ENCODE data around the gene ANGPTL8. TPM values are rescaled to one million over a fixed set of nuclear protein-coding genes. Genes with fewer than 3 reads are reported as not detected.

ANGPTL8 gene
- total RNA-seq, 2 experiments from 2014 or later: not detected

- ChIA-PET POLR2A (no interaction called here), CTCF (no interaction called here)
- H3K4me3 Mint-ChIP-seq: no peak overlapping the region
- H3K27ac Mint-ChIP-seq: no peak overlapping the region
- no peaks in the 10 kb centered on the region for H3K36me3 Mint-ChIP-seq (ENCODE audit: low read depth)
- peaks cover 5% of the 10 kb centered on the region for H3K27me3 Mint-ChIP-seq
- H3K9me3 Mint-ChIP-seq: no peaks in the 10 kb centered on the region
- H3K4me1 Mint-ChIP-seq: peaks cover 4% of the 10 kb centered on the region
- no peak for DNase-seq
Measured at GRCh38 chr19:11247934-11248333, 8.5 kb downstream of the ANGPTL8 start.

GRCh38 chr19:11248852-11249251, 9.4 kb downstream of the ANGPTL8 start:
- ChIA-PET CTCF (no interaction called here), POLR2A (no interaction called here)
- H3K4me1 Mint-ChIP-seq: peaks cover under 1% of the 10 kb centered on the region
- peaks cover under 1% of the 10 kb centered on the region for H3K27me3 Mint-ChIP-seq
- no peak overlapping the region for H3K27ac Mint-ChIP-seq
- H3K4me3 Mint-ChIP-seq: no peak overlapping the region
- no peaks in the 10 kb centered on the region for H3K9me3 Mint-ChIP-seq
- no peak for DNase-seq
- no peaks in the 10 kb centered on the region for H3K36me3 Mint-ChIP-seq (ENCODE audit: low read depth)

GRCh38 chr19:11251217-11251616, 11.8 kb downstream of the ANGPTL8 start:
- ChIA-PET POLR2A (no interaction called here), CTCF (no interaction called here)
- Mint-ChIP-seq H3K27ac (no peak overlapping the region), H3K27me3 (peaks cover 2% of the 10 kb centered on the region), H3K9me3 (no peaks in the 10 kb centered on the region), H3K4me3 (no peak overlapping the region), H3K36me3 (ENCODE audit: low read depth) (no peaks in the 10 kb centered on the region), H3K4me1 (no peaks in the 10 kb centered on the region)
- no peak for DNase-seq

GRCh38 chr19:11251650-11252314, 12.4 kb downstream of the ANGPTL8 start:
- DNase-seq: no peak
- Mint-ChIP-seq H3K9me3 (no peaks in the 10 kb centered on the region), H3K4me1 (no peaks in the 10 kb centered on the region), H3K27me3 (peaks cover 2% of the 10 kb centered on the region), H3K4me3 (no peak overlapping the region), H3K36me3 (ENCODE audit: low read depth) (no peaks in the 10 kb centered on the region), H3K27ac (no peak overlapping the region)
- ChIA-PET CTCF (interaction anchor here (0.6 kb wide), 1 partner anchor 129 kb away, joined by 3 read pairs; no protein-coding TSS in a partner anchor), POLR2A (no interaction called here)

- no peak for DNase-seq
- no peak overlapping the region for H3K4me3 Mint-ChIP-seq
- no peak overlapping the region for H3K27ac Mint-ChIP-seq
- H3K9me3 Mint-ChIP-seq: no peaks in the 10 kb centered on the region
- no peaks in the 10 kb centered on the region for H3K36me3 Mint-ChIP-seq (ENCODE audit: low read depth)
- ChIA-PET CTCF (interaction anchor here (0.6 kb wide), 1 partner anchor 128 kb away, joined by 3 read pairs; no protein-coding TSS in a partner anchor), POLR2A (no interaction called here)
- no peaks in the 10 kb centered on the region for H3K4me1 Mint-ChIP-seq
- H3K27me3 Mint-ChIP-seq: peaks cover 2% of the 10 kb centered on the region
Measured at GRCh38 chr19:11252665-11253355, 13.4 kb downstream of the ANGPTL8 start.

- POLR2A ChIA-PET: no interaction called here
- Mint-ChIP-seq H3K4me3 (no peak overlapping the region), H3K4me1 (no peaks in the 10 kb centered on the region), H3K9me3 (no peaks in the 10 kb centered on the region), H3K36me3 (ENCODE audit: low read depth) (no peaks in the 10 kb centered on the region), H3K27me3 (peaks cover 5% of the 10 kb centered on the region), H3K27ac (no peak overlapping the region)
- DNase-seq: no peak
- CTCF ChIA-PET: interaction anchor here (0.9 to 1.0 kb wide), 3 partner anchors 11 to 12 kb away, joined by 3 to 4 read pairs (median 3); no protein-coding TSS in a partner anchor
Measured at GRCh38 chr19:11254666-11255065, 15.2 kb downstream of the ANGPTL8 start.

GRCh38 chr19:11256189-11256588, 16.8 kb downstream of the ANGPTL8 start:
- Mint-ChIP-seq H3K4me1 (peaks cover 2% of the 10 kb centered on the region), H3K4me3 (no peak overlapping the region), H3K27me3 (peaks cover 16% of the 10 kb centered on the region), H3K27ac (no peak overlapping the region), H3K9me3 (no peaks in the 10 kb centered on the region), H3K36me3 (ENCODE audit: low read depth) (no peaks in the 10 kb centered on the region)
- CTCF ChIA-PET: no interaction called here
- no peak for DNase-seq
- POLR2A ChIA-PET: no interaction called here

GRCh38 chr19:11257846-11258380, 18.5 kb downstream of the ANGPTL8 start:
- DNase-seq: no peak
- no peaks in the 10 kb centered on the region for H3K36me3 Mint-ChIP-seq (ENCODE audit: low read depth)
- no peaks in the 10 kb centered on the region for H3K9me3 Mint-ChIP-seq
- ChIA-PET POLR2A (interaction anchor here (0.7 kb wide), 1 partner anchor 509 kb away, joined by 3 read pairs; the partner anchor contains the start of gene ZNF441), CTCF (interaction anchor here (0.6 kb wide), 1 partner anchor 10 kb away, joined by 3 read pairs; no protein-coding TSS in a partner anchor)
- peaks cover 4% of the 10 kb centered on the region for H3K4me1 Mint-ChIP-seq
- H3K4me3 Mint-ChIP-seq: no peak overlapping the region
- H3K27me3 Mint-ChIP-seq: peaks cover 27% of the 10 kb centered on the region
- no peak overlapping the region for H3K27ac Mint-ChIP-seq

GRCh38 chr19:11260996-11261395, 21.6 kb downstream of the ANGPTL8 start:
- Mint-ChIP-seq H3K27ac (no peak overlapping the region), H3K36me3 (ENCODE audit: low read depth) (no peaks in the 10 kb centered on the region), H3K4me3 (peak overlapping the region; percentile 4), H3K4me1 (peaks cover 4% of the 10 kb centered on the region), H3K9me3 (no peaks in the 10 kb centered on the region), H3K27me3 (peaks cover 51% of the 10 kb centered on the region)
- DNase-seq: no peak
- ChIA-PET POLR2A (no interaction called here), CTCF (no interaction called here)

GRCh38 chr19:11261431-11261970, 22.1 kb downstream of the ANGPTL8 start:
- peaks cover 4% of the 10 kb centered on the region for H3K4me1 Mint-ChIP-seq
- H3K27me3 Mint-ChIP-seq: peaks cover 56% of the 10 kb centered on the region
- no peaks in the 10 kb centered on the region for H3K36me3 Mint-ChIP-seq (ENCODE audit: low read depth)
- no peaks in the 10 kb centered on the region for H3K9me3 Mint-ChIP-seq
- CTCF ChIA-PET: interaction anchor here (0.7 kb wide), 1 partner anchor 1261 kb away, joined by 3 read pairs; no protein-coding TSS in a partner anchor
- no peak overlapping the region for H3K27ac Mint-ChIP-seq
- POLR2A ChIA-PET: no interaction called here
- no peak for DNase-seq
- no peak overlapping the region for H3K4me3 Mint-ChIP-seq

GRCh38 chr19:11261971-11262839, 22.8 kb downstream of the ANGPTL8 start, which contains the start of gene DOCK6:
TSS of gene DOCK6 (minus strand) at chr19:11262524. CDS start at chr19:11262440, 84 bp downstream.
- H3K4me3 Mint-ChIP-seq: peak within 1 kb of the TSS; percentile 43
- H3K27ac Mint-ChIP-seq: no peak within 1 kb of the TSS
- no peaks in the 10 kb centered on the region for H3K9me3 Mint-ChIP-seq
- CTCF ChIA-PET: interaction anchor here (0.7 kb wide), 1 partner anchor 1262 kb away, joined by 3 read pairs; no protein-coding TSS in a partner anchor
- peaks cover 4% of the 10 kb centered on the region for H3K4me1 Mint-ChIP-seq
- no peak for DNase-seq
- POLR2A ChIA-PET: no interaction called here
- no peaks in the 10 kb centered on the region for H3K36me3 Mint-ChIP-seq (ENCODE audit: low read depth)
- H3K27me3 Mint-ChIP-seq: peaks cover 61% of the 10 kb centered on the region

- ChIA-PET CTCF (no interaction called here), POLR2A (no interaction called here)
- Mint-ChIP-seq H3K4me3 (no peak overlapping the region), H3K36me3 (ENCODE audit: low read depth) (no peaks in the 10 kb centered on the region), H3K9me3 (no peaks in the 10 kb centered on the region), H3K4me1 (peaks cover 4% of the 10 kb centered on the region), H3K27me3 (peaks cover 72% of the 10 kb centered on the region), H3K27ac (no peak overlapping the region)
- no peak for DNase-seq
Measured at GRCh38 chr19:11263726-11264125, 24.3 kb downstream of the ANGPTL8 start.

All from activated CD4-positive, alpha-beta memory T cell treated with anti-CD3 and anti-CD28 coated beads, Interleukin-2, amount 10 ng/mL, durations not matched to agents 7 days and 5 days (primary cell).